Neural progenitor cell (in vitro differentiated cells): ENCODE measurements around the gene PRDM1. TPM values are rescaled to one million over a fixed set of nuclear protein-coding genes. Genes with fewer than 3 reads are reported as not detected.

Experiments
- DNase-seq: peaks from one replicate; pipeline ENCODE4 v3.0.0-alpha.2; 2016; ENCODE audit warnings: low spot score
- H2AFZ ChIP-seq: fragments of 200-600 bp; sonication (generic); replicated peaks from 2 replicates; pipeline ENCODE4 v1.6.1; 2016; ENCODE audit warnings: antibody characterized with exemption
- H3F3A ChIP-seq: fragments of 200-600 bp; sonication (generic); 2 replicates; pipeline ENCODE4 v1.6.1; 2016; ENCODE audit warnings: antibody characterized with exemption, low read depth
- H3K27ac ChIP-seq: fragments of 200-600 bp; sonication (generic); 2 replicates; pipeline ENCODE4 v1.5.1; 2016; ENCODE audit warnings: mild to moderate bottlenecking
- H3K27me3 ChIP-seq: fragments of 200-600 bp; sonication (generic); 2 replicates; pipeline ENCODE4 v1.6.1; 2016; ENCODE audit warnings: mild to moderate bottlenecking, moderate library complexity
- H3K36me3 ChIP-seq: fragments of 200-600 bp; sonication (generic); 2 replicates; pipeline ENCODE4 v1.5.1; 2016
- H3K4me1 ChIP-seq: fragments of 200-600 bp; sonication (generic); 2 replicates; pipeline ENCODE4 v1.6.1; 2016; ENCODE audit warnings: mixed run types
- H3K4me2 ChIP-seq: fragments of 200-600 bp; sonication (generic); 2 replicates; pipeline ENCODE4 v1.6.1; 2016
- H3K4me3 ChIP-seq: fragments of 200-600 bp; sonication (generic); 2 replicates; pipeline ENCODE4 v1.5.1; 2016
- H3K79me2 ChIP-seq: fragments of 200-600 bp; sonication (generic); 2 replicates; pipeline ENCODE4 v1.6.1; 2016; ENCODE audit warnings: low read depth
- H3K9ac ChIP-seq: fragments of 200-600 bp; sonication (generic); 2 replicates; pipeline ENCODE4 v1.6.1; 2016
- H3K9me3 ChIP-seq: fragments of 200-600 bp; sonication (generic); 2 replicates; pipeline ENCODE4 v1.5.1; 2016; ENCODE audit warnings: low read depth
- H4K20me1 ChIP-seq: fragments of 200-600 bp; sonication (generic); 2 replicates; pipeline ENCODE4 v1.6.1; 2016; ENCODE audit warnings: low read depth
- H3K27ac Mint-ChIP-seq: 3 replicates; pipeline ENCODE4 v1.8.0; 2021; ENCODE audit warnings: mixed read lengths
- H3K27me3 Mint-ChIP-seq: 2 replicates; pipeline ENCODE4 v1.8.0; 2022; ENCODE audit warnings: low read depth, mild to moderate bottlenecking, inconsistent platforms, moderate library complexity, mixed read lengths; ENCODE audit not compliant: insufficient read depth
- H3K36me3 Mint-ChIP-seq: 3 replicates; pipeline ENCODE4 v1.8.0; 2021; ENCODE audit warnings: mixed read lengths
- H3K4me1 Mint-ChIP-seq: 3 replicates; pipeline ENCODE4 v1.8.0; 2021; ENCODE audit warnings: mixed read lengths
- H3K4me3 Mint-ChIP-seq: 3 replicates; pipeline ENCODE4 v1.8.0; 2021; ENCODE audit warnings: mild to moderate bottlenecking, moderate library complexity, mixed read lengths
- H3K9me3 Mint-ChIP-seq: 3 replicates; pipeline ENCODE4 v1.8.0; 2020; ENCODE audit warnings: mixed read lengths
- EZH2 ChIP-seq: fragments of 200-600 bp; sonication (generic); IDR thresholded peaks from 2 replicates; pipeline ENCODE4 v1.6.1; 2017; ENCODE audit warnings: antibody characterized with exemption, mild to moderate bottlenecking, moderate library complexity
- EZH2phosphoT487 ChIP-seq: fragments of 200-600 bp; sonication (generic); IDR thresholded peaks from 2 replicates; pipeline ENCODE4 v1.6.1; 2017; ENCODE audit warnings: antibody characterized with exemption
- total RNA-seq: library from RNA; depleted of rRNA; stranded (reverse); fragments of >200 nt; gene quantifications from 2 replicates; pipeline ENCODE4 v1.2.3, GENCODE V29; 2015; ENCODE audit warnings: low replicate concordance
- TF ChIP-seq, protein P1 (sequence below): fragments of 200-600 bp; sonication (generic); IDR thresholded peaks from 2 replicates; pipeline ENCODE4 v1.5.1; 2017; ENCODE audit warnings: antibody characterized with exemption, mild to moderate bottlenecking

The PRDM1 gene
- total RNA-seq, 1 donor from 2014 or later = 0.37 TPM

DNA sequence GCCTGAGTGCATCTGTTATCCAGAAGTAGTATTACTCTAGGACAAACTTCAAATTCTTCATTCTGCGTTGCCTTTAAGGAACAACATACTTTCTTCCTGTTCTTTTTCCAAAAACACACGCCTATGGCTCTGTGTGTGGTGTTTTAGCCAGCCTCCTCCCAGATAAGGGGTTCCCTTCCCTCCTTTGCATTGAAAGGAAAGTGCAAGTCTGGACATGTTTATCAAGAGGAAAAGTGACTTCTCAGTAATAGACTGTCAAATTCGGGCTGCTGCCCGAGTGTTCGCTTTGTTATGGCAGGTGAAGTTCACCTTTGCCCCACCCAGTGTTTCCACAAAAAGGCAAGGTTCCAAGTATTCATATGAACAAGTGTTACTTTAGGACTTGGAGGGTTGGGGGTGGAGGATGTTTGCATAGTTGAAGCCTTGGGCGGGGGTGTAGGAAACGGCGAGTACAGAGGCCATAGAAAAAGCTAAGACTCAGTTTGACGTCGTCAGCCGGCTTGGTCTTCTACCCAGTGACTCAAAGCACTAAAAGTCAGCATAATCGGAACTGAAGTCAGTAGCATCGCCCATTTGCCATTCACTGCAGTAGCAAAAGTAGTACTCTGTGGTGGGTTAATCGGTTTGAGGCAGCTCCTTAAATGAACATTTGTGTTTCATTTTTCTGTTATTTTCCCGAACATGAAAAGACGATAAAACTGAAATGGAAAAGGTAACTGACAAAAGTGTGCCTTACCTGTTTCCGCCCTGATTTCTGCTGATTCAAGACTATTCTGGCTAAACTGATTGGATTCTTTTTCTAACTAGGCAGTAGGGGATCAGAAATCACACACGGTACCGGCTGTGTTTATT lies 12.5 kb downstream of the PRDM1 start:
- peak overlapping the region; percentile 96 for H2AFZ ChIP-seq
- H3F3A ChIP-seq = peaks cover 14% of the 10 kb centered on the region
- H4K20me1 ChIP-seq = no peaks in the 10 kb centered on the region
- peaks cover 23% of the 10 kb centered on the region for H3K4me1 Mint-ChIP-seq
- peak overlapping the region; percentile 66 for H3K4me2 ChIP-seq
- H3K79me2 ChIP-seq = no peaks in the 10 kb centered on the region
- no peak overlapping the region for H3K27ac Mint-ChIP-seq
- H3K36me3 Mint-ChIP-seq = no peaks in the 10 kb centered on the region
- H3K36me3 ChIP-seq = no peaks in the 10 kb centered on the region
- peaks cover 15% of the 10 kb centered on the region for H3K27me3 ChIP-seq
- no peak overlapping the region for H3K9ac ChIP-seq
- peaks cover 45% of the 10 kb centered on the region for H3K4me1 ChIP-seq
- peak overlapping the region; percentile 16 for H3K4me3 Mint-ChIP-seq
- no peaks in the 10 kb centered on the region for H3K9me3 Mint-ChIP-seq
- DNase-seq = peak; percentile 40
- H3K27ac ChIP-seq = no peak overlapping the region
- peaks cover 47% of the 10 kb centered on the region for H3K27me3 Mint-ChIP-seq
- peak overlapping the region; percentile 21 for H3K4me3 ChIP-seq
- H3K9me3 ChIP-seq = no peaks in the 10 kb centered on the region
- TF ChIP-seq, protein P1, sequence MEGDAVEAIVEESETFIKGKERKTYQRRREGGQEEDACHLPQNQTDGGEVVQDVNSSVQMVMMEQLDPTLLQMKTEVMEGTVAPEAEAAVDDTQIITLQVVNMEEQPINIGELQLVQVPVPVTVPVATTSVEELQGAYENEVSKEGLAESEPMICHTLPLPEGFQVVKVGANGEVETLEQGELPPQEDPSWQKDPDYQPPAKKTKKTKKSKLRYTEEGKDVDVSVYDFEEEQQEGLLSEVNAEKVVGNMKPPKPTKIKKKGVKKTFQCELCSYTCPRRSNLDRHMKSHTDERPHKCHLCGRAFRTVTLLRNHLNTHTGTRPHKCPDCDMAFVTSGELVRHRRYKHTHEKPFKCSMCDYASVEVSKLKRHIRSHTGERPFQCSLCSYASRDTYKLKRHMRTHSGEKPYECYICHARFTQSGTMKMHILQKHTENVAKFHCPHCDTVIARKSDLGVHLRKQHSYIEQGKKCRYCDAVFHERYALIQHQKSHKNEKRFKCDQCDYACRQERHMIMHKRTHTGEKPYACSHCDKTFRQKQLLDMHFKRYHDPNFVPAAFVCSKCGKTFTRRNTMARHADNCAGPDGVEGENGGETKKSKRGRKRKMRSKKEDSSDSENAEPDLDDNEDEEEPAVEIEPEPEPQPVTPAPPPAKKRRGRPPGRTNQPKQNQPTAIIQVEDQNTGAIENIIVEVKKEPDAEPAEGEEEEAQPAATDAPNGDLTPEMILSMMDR = no peak
- no peak for TF ChIP-seq EZH2
- TF ChIP-seq EZH2phosphoT487 = no peak

DNA sequence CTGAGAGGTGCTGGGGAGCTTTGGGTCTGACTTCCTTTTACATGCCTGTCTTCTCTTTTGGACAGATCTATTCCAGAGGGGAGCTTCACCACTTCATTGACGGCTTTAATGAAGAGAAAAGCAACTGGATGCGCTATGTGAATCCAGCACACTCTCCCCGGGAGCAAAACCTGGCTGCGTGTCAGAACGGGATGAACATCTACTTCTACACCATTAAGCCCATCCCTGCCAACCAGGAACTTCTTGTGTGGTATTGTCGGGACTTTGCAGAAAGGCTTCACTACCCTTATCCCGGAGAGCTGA lies 13.1 kb downstream of the PRDM1 start:
- no peak overlapping the region for H3K27ac Mint-ChIP-seq
- TF ChIP-seq, protein P1 = no peak
- TF ChIP-seq EZH2 = no peak

DNA sequence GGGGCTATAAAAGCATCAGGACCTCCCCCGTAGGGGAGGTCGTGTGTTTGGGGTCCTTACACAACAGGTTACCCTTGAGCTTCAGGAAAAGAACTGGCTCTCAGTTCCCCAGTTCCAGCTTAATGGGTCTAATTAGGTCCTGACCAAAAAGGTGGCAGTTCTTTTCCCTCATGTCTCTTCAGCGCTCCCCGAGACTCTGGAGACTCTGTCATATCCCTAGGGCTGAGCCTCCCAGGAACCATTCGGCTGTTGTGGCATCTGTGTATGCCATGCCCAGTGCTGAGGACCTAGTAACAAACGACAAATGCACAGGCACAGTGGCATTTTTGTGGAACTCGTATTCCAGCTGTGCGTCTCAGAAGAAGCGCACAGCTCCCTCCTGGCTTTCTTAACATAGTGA lies 14.6 kb downstream of the PRDM1 start:
- Mint-ChIP-seq H3K4me3 (no peak overlapping the region), H3K27me3 (peaks cover 47% of the 10 kb centered on the region), H3K4me1 (peaks cover 23% of the 10 kb centered on the region), H3K27ac (no peak overlapping the region), H3K9me3 (no peaks in the 10 kb centered on the region), H3K36me3 (no peaks in the 10 kb centered on the region)
- H3F3A ChIP-seq = peaks cover 14% of the 10 kb centered on the region
- DNase-seq = no peak
- peaks cover 45% of the 10 kb centered on the region for H3K4me1 ChIP-seq
- no peaks in the 10 kb centered on the region for H3K36me3 ChIP-seq
- no peak overlapping the region for H3K4me2 ChIP-seq
- H3K9me3 ChIP-seq = no peaks in the 10 kb centered on the region
- H2AFZ ChIP-seq = no peak overlapping the region
- no peak for TF ChIP-seq EZH2phosphoT487
- TF ChIP-seq EZH2 = no peak
- no peaks in the 10 kb centered on the region for H3K79me2 ChIP-seq
- H3K27ac ChIP-seq = no peak overlapping the region
- no peak overlapping the region for H3K4me3 ChIP-seq
- H4K20me1 ChIP-seq = no peaks in the 10 kb centered on the region
- no peak overlapping the region for H3K9ac ChIP-seq
- H3K27me3 ChIP-seq = peaks cover 15% of the 10 kb centered on the region

More for the DNA sequence above, 13.1 kb downstream of the PRDM1 start:
- Histone ChIP-seq H3K79me2 (no peaks in the 10 kb centered on the region), H3F3A (peaks cover 14% of the 10 kb centered on the region), H3K4me1 (peaks cover 45% of the 10 kb centered on the region), H3K4me2 (peak overlapping the region; percentile 66), H2AFZ (peak overlapping the region; percentile 96), H3K27ac (no peak overlapping the region), H3K27me3 (peaks cover 15% of the 10 kb centered on the region), H3K4me3 (peak overlapping the region; percentile 21), H3K9me3 (no peaks in the 10 kb centered on the region), H4K20me1 (no peaks in the 10 kb centered on the region), H3K36me3 (no peaks in the 10 kb centered on the region), H3K9ac (no peak overlapping the region)
- DNase-seq = peak; percentile 48
- Mint-ChIP-seq H3K4me1 (peaks cover 23% of the 10 kb centered on the region), H3K4me3 (no peak overlapping the region), H3K9me3 (no peaks in the 10 kb centered on the region), H3K36me3 (no peaks in the 10 kb centered on the region), H3K27me3 (peaks cover 47% of the 10 kb centered on the region)

DNA sequence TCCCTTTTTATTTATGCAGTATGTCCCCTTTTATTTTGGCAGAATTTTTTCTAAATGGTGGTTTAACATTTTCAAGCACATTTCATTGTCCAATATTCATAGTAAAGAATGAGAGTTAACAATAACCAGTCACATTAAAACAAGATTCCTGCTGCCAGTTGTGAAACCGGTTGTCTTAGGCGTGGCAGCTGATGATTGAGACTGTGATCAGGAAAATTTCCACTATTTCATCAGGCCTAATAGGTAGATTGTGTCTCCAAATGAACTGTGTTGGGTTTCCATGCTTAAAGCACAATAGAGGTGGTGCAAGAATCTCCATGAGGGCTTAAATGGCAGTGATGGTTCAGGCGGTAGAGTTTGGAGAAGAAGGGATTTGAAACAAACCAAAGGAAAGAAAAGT lies 15.3 kb downstream of the PRDM1 start:
- no peaks in the 10 kb centered on the region for H3K36me3 ChIP-seq
- no peak for DNase-seq
- H4K20me1 ChIP-seq = no peaks in the 10 kb centered on the region
- Mint-ChIP-seq H3K9me3 (no peaks in the 10 kb centered on the region), H3K27me3 (peaks cover 41% of the 10 kb centered on the region), H3K36me3 (no peaks in the 10 kb centered on the region), H3K4me3 (no peak overlapping the region), H3K27ac (no peak overlapping the region), H3K4me1 (peaks cover 23% of the 10 kb centered on the region)
- H3F3A ChIP-seq = peaks cover 14% of the 10 kb centered on the region
- H3K9ac ChIP-seq = no peak overlapping the region
- no peak overlapping the region for H3K4me2 ChIP-seq
- H3K27me3 ChIP-seq = peaks cover 15% of the 10 kb centered on the region
- no peak overlapping the region for H3K27ac ChIP-seq
- H2AFZ ChIP-seq = no peak overlapping the region
- H3K9me3 ChIP-seq = no peaks in the 10 kb centered on the region
- H3K4me3 ChIP-seq = no peak overlapping the region
- no peak for TF ChIP-seq EZH2
- TF ChIP-seq, protein P1 = no peak
- TF ChIP-seq EZH2phosphoT487 = no peak
- peaks cover 44% of the 10 kb centered on the region for H3K4me1 ChIP-seq
- H3K79me2 ChIP-seq = no peaks in the 10 kb centered on the region
